OCI-LY7 (cell line): ENCODE results near the gene BCAT1. TPM values are rescaled to one million over a fixed set of nuclear protein-coding genes. Genes with fewer than 3 reads are reported as not detected.

ENCODE experiments used
- BruUV-seq: library from RNA; stranded (reverse); fragments of 400-500 nt; replicated peaks from 2 replicates; lab custom pipeline; 2021; lab: Mats Ljungman, UMichigan
- CTCF ChIA-PET: fragments of 300-600 bp; sonication (Branson Sonifier 250); formaldehyde crosslinking; loops from one replicate; lab custom pipeline; 2022; ENCODE audit warnings: antibody characterized with exemption; ENCODE audit not compliant: unreplicated experiment; lab: Charles Lee
- POLR2A ChIA-PET: fragments of 300-600 bp; sonication (Branson Sonifier 250); formaldehyde crosslinking; loops from one replicate; lab custom pipeline; 2022; ENCODE audit warnings: antibody characterized with exemption; lab: Charles Lee
- DNase-seq: peaks from one replicate; pipeline ENCODE4 v3.0.0-alpha.2; 2015; ENCODE audit warnings: low spot score
- H2AFZ ChIP-seq: fragments of 200-600 bp; sonication (generic), shearing (Covaris generic); 2 replicates; pipeline ENCODE4 v1.6.1; 2014; ENCODE audit warnings: mild to moderate bottlenecking, antibody characterized with exemption, low read length, moderate library complexity
- H3K27ac ChIP-seq: fragments of 200-600 bp; sonication (generic); 2 replicates; pipeline ENCODE4 v1.5.1; 2014; ENCODE audit warnings: mixed run types, low read depth, mild to moderate bottlenecking, moderate library complexity, low read length, inconsistent platforms; ENCODE audit not compliant: poor library complexity, severe bottlenecking
- H3K36me3 ChIP-seq: fragments of 200-600 bp; sonication (generic); 2 replicates; pipeline ENCODE4 v1.6.1; 2014; ENCODE audit warnings: mild to moderate bottlenecking, antibody characterized with exemption, low read length, moderate library complexity, mixed read lengths; ENCODE audit not compliant: insufficient read depth
- H3K4me1 ChIP-seq: fragments of 200-600 bp; sonication (generic); 2 replicates; pipeline ENCODE4 v1.5.1; 2014; ENCODE audit warnings: mild to moderate bottlenecking, low read length; ENCODE audit not compliant: insufficient read depth, poor library complexity, severe bottlenecking
- H3K4me2 ChIP-seq: fragments of 200-600 bp; sonication (generic); 2 replicates; pipeline ENCODE4 v1.6.1; 2014; ENCODE audit warnings: mild to moderate bottlenecking, low read length
- H3K4me3 ChIP-seq: fragments of 200-600 bp; sonication (generic); 2 replicates; pipeline ENCODE4 v1.5.1; 2014; ENCODE audit warnings: mild to moderate bottlenecking, low read depth, low read length; ENCODE audit not compliant: poor library complexity, severe bottlenecking
- H3K79me2 ChIP-seq: fragments of 200-600 bp; sonication (generic); 2 replicates; pipeline ENCODE4 v1.6.1; 2016; ENCODE audit warnings: low read depth, mild to moderate bottlenecking, low read length, moderate library complexity, mixed read lengths; ENCODE audit not compliant: insufficient read depth
- H3K9me2 ChIP-seq: fragments of 200-600 bp; sonication (generic); 2 replicates; pipeline ENCODE4 v1.6.1; 2016; ENCODE audit warnings: mild to moderate bottlenecking, low read length, mixed read lengths; ENCODE audit not compliant: insufficient read depth
- H3K9me3 ChIP-seq: fragments of 200-600 bp; sonication (generic); 2 replicates; pipeline ENCODE4 v1.6.1; 2014; ENCODE audit warnings: mild to moderate bottlenecking, mixed run types, low read length, mixed read lengths
- H4K20me1 ChIP-seq: fragments of 200-600 bp; sonication (generic); 2 replicates; pipeline ENCODE4 v1.6.1; 2014; ENCODE audit warnings: mild to moderate bottlenecking, antibody characterized with exemption, low read length, moderate library complexity, mixed read lengths; ENCODE audit not compliant: insufficient read depth
- EZH2phosphoT487 ChIP-seq: fragments of 200-600 bp; sonication (generic); IDR thresholded peaks from 2 replicates; pipeline ENCODE4 v1.6.1; 2018; ENCODE audit warnings: low read depth, borderline replicate concordance, mild to moderate bottlenecking, mixed run types, antibody characterized with exemption, low read length, moderate library complexity, mixed read lengths
- intact Hi-C: fragments of 100-400 bp; cut with micrococcal nuclease; formaldehyde crosslinking; loops from one replicate; pipeline ENCODE4 v1.10.0; 2022; ENCODE audit not compliant: unreplicated experiment
- total RNA-seq, 2 experiments: library from RNA; depleted of rRNA in 1 of 2; stranded (reverse); fragments of >200 nt in 1 of 2; shearing (Covaris generic) in 1 of 2; gene quantifications; 2 replicates each; pipeline ENCODE4 v1.2.3, GENCODE V29; 2014 to 2022
- TF ChIP-seq, protein P1 (sequence below): fragments of 200-600 bp; sonication (generic); conservative IDR thresholded peaks from 2 replicates; pipeline ENCODE4 v1.5.1; 2014; ENCODE audit warnings: mild to moderate bottlenecking, antibody characterized with exemption, low read length, moderate library complexity, mixed read lengths

Gene BCAT1
- total RNA-seq, 2 experiments from 2014 or later, result 121 to 207 TPM

DNA sequence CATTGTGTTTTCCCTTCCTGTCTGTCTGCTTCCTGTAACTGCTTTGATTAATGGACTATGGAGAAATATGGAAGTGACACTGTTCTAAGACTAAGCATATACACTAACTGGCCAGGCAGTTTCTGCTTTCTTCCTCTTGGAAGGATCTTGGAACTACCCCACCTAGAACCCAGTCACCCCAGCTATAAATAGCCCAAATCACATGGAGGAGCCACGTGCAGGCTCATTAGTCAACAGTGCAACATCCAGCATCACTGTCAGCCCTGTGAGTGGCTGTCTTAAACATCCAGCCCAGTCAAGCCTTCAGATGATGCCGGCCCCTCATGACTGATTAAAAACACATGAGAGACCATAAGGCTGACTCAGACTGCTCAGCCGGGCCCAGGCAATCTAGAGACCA, 39.2 kb downstream of the BCAT1 start:
- intact Hi-C loops, result no loop called here
- H3K4me1 ChIP-seq, result peaks cover 5% of the 10 kb centered on the region
- no peak overlapping the region for H2AFZ ChIP-seq
- ChIA-PET CTCF (no interaction called here), POLR2A (interaction anchor here (0.9 kb wide), 1 partner anchor 10 kb away, joined by 3 read pairs; no protein-coding TSS in a partner anchor)
- H3K4me2 ChIP-seq, result no peak overlapping the region
- peaks cover 51% of the 10 kb centered on the region for H3K36me3 ChIP-seq
- TF ChIP-seq, protein P1, sequence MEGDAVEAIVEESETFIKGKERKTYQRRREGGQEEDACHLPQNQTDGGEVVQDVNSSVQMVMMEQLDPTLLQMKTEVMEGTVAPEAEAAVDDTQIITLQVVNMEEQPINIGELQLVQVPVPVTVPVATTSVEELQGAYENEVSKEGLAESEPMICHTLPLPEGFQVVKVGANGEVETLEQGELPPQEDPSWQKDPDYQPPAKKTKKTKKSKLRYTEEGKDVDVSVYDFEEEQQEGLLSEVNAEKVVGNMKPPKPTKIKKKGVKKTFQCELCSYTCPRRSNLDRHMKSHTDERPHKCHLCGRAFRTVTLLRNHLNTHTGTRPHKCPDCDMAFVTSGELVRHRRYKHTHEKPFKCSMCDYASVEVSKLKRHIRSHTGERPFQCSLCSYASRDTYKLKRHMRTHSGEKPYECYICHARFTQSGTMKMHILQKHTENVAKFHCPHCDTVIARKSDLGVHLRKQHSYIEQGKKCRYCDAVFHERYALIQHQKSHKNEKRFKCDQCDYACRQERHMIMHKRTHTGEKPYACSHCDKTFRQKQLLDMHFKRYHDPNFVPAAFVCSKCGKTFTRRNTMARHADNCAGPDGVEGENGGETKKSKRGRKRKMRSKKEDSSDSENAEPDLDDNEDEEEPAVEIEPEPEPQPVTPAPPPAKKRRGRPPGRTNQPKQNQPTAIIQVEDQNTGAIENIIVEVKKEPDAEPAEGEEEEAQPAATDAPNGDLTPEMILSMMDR, result no peak
- no peak for TF ChIP-seq EZH2phosphoT487
- BruUV-seq, result no TSS peak
- DNase-seq, result no peak
- H3K9me2 ChIP-seq, result no peaks in the 10 kb centered on the region
- H3K27ac ChIP-seq, result no peak overlapping the region
- peaks cover 56% of the 10 kb centered on the region for H3K79me2 ChIP-seq
- no peak overlapping the region for H3K4me3 ChIP-seq
- 0 out of 2 replicates have a peak, but pooled peaks cover 4% of the 10 kb centered on the region for H4K20me1 ChIP-seq
- H3K9me3 ChIP-seq, result no peaks in the 10 kb centered on the region

DNA sequence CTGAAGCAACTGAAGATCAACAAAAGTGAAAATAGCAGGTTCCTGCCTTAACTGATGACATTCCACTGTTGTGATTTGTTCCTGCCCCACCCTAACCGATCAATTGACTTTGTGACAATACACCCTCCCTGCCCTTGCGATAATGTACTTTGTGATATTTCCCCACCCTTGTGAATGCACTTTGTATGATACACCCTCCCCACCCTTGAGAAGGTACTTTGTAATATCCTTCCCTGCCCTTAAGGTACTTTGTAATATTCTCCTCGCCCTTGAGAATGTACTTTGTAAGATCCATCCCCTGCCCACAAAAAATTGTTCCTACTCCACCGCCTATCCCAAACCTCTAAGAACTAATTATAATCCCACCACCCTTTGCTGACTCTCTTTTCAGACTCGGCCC, 41.4 kb downstream of the BCAT1 start:
- no TSS peak for BruUV-seq
- no peak overlapping the region for H3K27ac ChIP-seq
- H2AFZ ChIP-seq, result no peak overlapping the region
- intact Hi-C loops, result no loop called here
- H3K9me3 ChIP-seq, result no peaks in the 10 kb centered on the region
- no peak for DNase-seq
- no peak overlapping the region for H3K4me2 ChIP-seq
- H4K20me1 ChIP-seq, result no peaks in the 10 kb centered on the region
- peaks cover 51% of the 10 kb centered on the region for H3K36me3 ChIP-seq
- POLR2A ChIA-PET, result interaction anchor here (0.7 kb wide), 1 partner anchor 36 kb away, joined by 3 read pairs; no protein-coding TSS in a partner anchor
- H3K4me3 ChIP-seq, result no peak overlapping the region
- H3K4me1 ChIP-seq, result peaks cover 5% of the 10 kb centered on the region
- H3K9me2 ChIP-seq, result no peaks in the 10 kb centered on the region
- CTCF ChIA-PET, result no interaction called here
- TF ChIP-seq EZH2phosphoT487, result no peak
- TF ChIP-seq, protein P1, result no peak
- peaks cover 37% of the 10 kb centered on the region for H3K79me2 ChIP-seq

DNA sequence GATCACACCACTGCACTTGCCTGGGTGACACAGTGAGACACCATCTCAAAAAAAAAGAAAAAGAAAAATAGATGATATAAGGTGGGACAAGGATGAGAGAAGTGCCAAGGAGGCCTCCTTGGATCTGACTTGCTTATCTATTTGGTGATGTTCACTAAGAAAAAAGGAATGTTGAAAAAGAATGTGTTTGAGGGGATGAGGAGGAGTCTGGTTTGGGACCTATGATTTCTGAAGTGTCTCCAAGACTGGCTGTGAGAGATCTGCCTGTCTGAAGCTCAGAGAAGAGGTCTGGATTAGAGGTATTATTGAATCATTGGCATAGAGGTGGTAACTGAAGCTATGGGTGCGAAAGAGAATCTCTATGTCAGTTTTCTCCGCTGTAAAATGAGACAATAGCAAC, 42.8 kb downstream of the BCAT1 start:
- no peak for DNase-seq
- ChIA-PET CTCF (no interaction called here), POLR2A (interaction anchor here (0.9 kb wide), 1 partner anchor 13 kb away, joined by 3 read pairs; no protein-coding TSS in a partner anchor)
- TF ChIP-seq, protein P1, result no peak
- TF ChIP-seq EZH2phosphoT487, result no peak
- Histone ChIP-seq H3K36me3 (peaks cover 50% of the 10 kb centered on the region), H3K9me2 (no peaks in the 10 kb centered on the region), H2AFZ (no peak overlapping the region), H4K20me1 (no peaks in the 10 kb centered on the region), H3K79me2 (peaks cover 25% of the 10 kb centered on the region), H3K27ac (no peak overlapping the region), H3K4me2 (no peak overlapping the region), H3K9me3 (no peaks in the 10 kb centered on the region), H3K4me3 (no peak overlapping the region), H3K4me1 (peaks cover 5% of the 10 kb centered on the region)
- intact Hi-C loops, result no loop called here
- no TSS peak for BruUV-seq
